ENCODE data around the gene NDUFA7.

GRCh38 chr19:8360196-8360595 lies 39.0 kb upstream of the NDUFA7 start:
- TF ChIP-seq, protein P1, sequence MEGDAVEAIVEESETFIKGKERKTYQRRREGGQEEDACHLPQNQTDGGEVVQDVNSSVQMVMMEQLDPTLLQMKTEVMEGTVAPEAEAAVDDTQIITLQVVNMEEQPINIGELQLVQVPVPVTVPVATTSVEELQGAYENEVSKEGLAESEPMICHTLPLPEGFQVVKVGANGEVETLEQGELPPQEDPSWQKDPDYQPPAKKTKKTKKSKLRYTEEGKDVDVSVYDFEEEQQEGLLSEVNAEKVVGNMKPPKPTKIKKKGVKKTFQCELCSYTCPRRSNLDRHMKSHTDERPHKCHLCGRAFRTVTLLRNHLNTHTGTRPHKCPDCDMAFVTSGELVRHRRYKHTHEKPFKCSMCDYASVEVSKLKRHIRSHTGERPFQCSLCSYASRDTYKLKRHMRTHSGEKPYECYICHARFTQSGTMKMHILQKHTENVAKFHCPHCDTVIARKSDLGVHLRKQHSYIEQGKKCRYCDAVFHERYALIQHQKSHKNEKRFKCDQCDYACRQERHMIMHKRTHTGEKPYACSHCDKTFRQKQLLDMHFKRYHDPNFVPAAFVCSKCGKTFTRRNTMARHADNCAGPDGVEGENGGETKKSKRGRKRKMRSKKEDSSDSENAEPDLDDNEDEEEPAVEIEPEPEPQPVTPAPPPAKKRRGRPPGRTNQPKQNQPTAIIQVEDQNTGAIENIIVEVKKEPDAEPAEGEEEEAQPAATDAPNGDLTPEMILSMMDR (conservative IDR thresholded peaks at IDR 0.05) = no peak
- TF ChIP-seq ZFX (IDR thresholded peaks at IDR 0.05) = no peak

Data from C4-2B (cell line).